Kidney (tissue), 14 donors: ENCODE measurements around the gene CREG1. TPM values are rescaled to one million over a fixed set of nuclear protein-coding genes. Genes with fewer than 3 reads are reported as not detected.

Experiments
- DNase-seq, 5 donors: peaks; one replicate each; pipeline ENCODE4 v3.0.0-alpha.2; 2013 to 2020
- FAIRE-seq: peaks from 2 replicates; lab custom pipeline; 2012; peaks lifted over from hg19 to GRCh38; lab: Jason Lieb, UNC
- H3K27ac ChIP-seq, 2 donors: one replicate each; pipeline ENCODE4 v1.7.0; 2013; ENCODE audit warnings: low read depth in 2 of 2, low read length in 2 of 2, inconsistent platforms in 1 of 2
- H3K27me3 ChIP-seq: one replicate; pipeline ENCODE4 v1.7.1; 2013; ENCODE audit warnings: low read length, inconsistent platforms; ENCODE audit not compliant: control insufficient read depth, insufficient read depth
- H3K36me3 ChIP-seq, 3 donors: one replicate each; pipeline versions ENCODE4 v1.7.0 to v1.7.1; 2013; ENCODE audit warnings: low read length in 3 of 3, control low read depth in 1 of 3, inconsistent platforms in 1 of 3; ENCODE audit not compliant: insufficient read depth in 3 of 3, control insufficient read depth in 2 of 3
- H3K4me1 ChIP-seq, 3 donors: one replicate each; pipeline versions ENCODE4 v1.7.0 to v1.7.1; 2013; ENCODE audit warnings: low read length in 3 of 3, inconsistent platforms in 1 of 3, low read depth in 1 of 3; ENCODE audit not compliant: control insufficient read depth in 2 of 3, insufficient read depth in 2 of 3
- H3K4me3 ChIP-seq, 3 donors: one replicate each; pipeline versions ENCODE4 v1.7.0 to v1.8.1; 2013; ENCODE audit warnings: low read length in 3 of 3, control low read depth in 1 of 3, inconsistent platforms in 1 of 3
- H3K9ac ChIP-seq, 3 donors: one replicate each; pipeline versions ENCODE4 v1.7.0 to v1.7.1; 2013; ENCODE audit warnings: low read length in 3 of 3, control low read depth in 1 of 3, inconsistent platforms in 1 of 3
- H3K9me3 ChIP-seq, 3 donors: one replicate each; pipeline versions ENCODE4 v1.7.0 to v1.7.1; 2013; ENCODE audit warnings: low read length in 3 of 3, control low read depth in 1 of 3, inconsistent platforms in 1 of 3; ENCODE audit not compliant: control insufficient read depth in 2 of 3, insufficient read depth in 1 of 3
- CTCF ChIP-seq: IDR thresholded peaks from 3 replicates; pipeline ENCODE4 v1.5.1; 2012; ENCODE audit warnings: mild to moderate bottlenecking, moderate library complexity, borderline replicate concordance; ENCODE audit not compliant: insufficient read depth; ENCODE audit errors: extremely low read depth
- intact Hi-C: fragments of 100-400 bp; cut with DNase I; formaldehyde crosslinking; loops from one replicate; pipeline ENCODE4 v1.11.1; 2022
- polyA plus RNA-seq: library from polyadenylated mRNA; stranded (reverse); fragments of 350-450 nt; fragmentation: Illumina TruSeq; extraction: RNeasy Lipid Tissue Mini Kit (QIAGEN cat#74804); gene quantifications from one replicate; pipeline ENCODE4 v1.2.3, GENCODE V29; 2014; ENCODE audit warnings: low read depth, low replicate concordance; ENCODE audit not compliant: insufficient read depth
- total RNA-seq: library from RNA; stranded (reverse); fragmentation: NEBNext Ultra II Directional; extraction: Animal tissue kit (Norgen Biotek cat#: 25700); gene quantifications from one replicate; pipeline ENCODE4 v1.2.1, GENCODE V29; 2021
- donor health status: control.
- donor health status: control.
- donor health status: control.
- donor health status: control.
- donor health status: control.
- donor health status: DM: yes; HTN: yes; CAD: no.
- donor health status: Normal renal cell carcinoma (clear cell type).

The CREG1 gene
- total and polyA plus RNA-seq, 2 donors from 2014 or later, result 91.2 to 115 TPM

GRCh38 chr1:167551362-167551761 is 2.2 kb downstream of the CREG1 start:
- Histone ChIP-seq H3K27ac (no peak overlapping the region), H3K9me3 (no peaks in the 10 kb centered on the region), H3K27me3 (no peaks in the 10 kb centered on the region), H3K36me3 (peaks cover 0 to 3% (median 0%) of the 10 kb centered on the region in 3 donors), H3K4me1 (peaks cover 0 to 11% (median 6%) of the 10 kb centered on the region in 3 donors), H3K9ac (no peak overlapping the region), H3K4me3 (no peak overlapping the region)
- intact Hi-C loops, result no loop called here
- DNase-seq, result no peak
- FAIRE-seq, result no peak
- no peak for TF ChIP-seq CTCF

- no peak for TF ChIP-seq CTCF
- peaks cover 0 to 8% (median 6%) of the 10 kb centered on the region in 3 donors for H3K4me1 ChIP-seq
- H3K27me3 ChIP-seq, result no peaks in the 10 kb centered on the region
- peaks cover 3 to 11% (median 6%) of the 10 kb centered on the region in 3 donors for H3K36me3 ChIP-seq
- intact Hi-C loops, result no loop called here
- FAIRE-seq, result peak; percentile 35
- no peak overlapping the region for H3K9ac ChIP-seq
- no peaks in the 10 kb centered on the region for H3K9me3 ChIP-seq
- no peak overlapping the region for H3K27ac ChIP-seq
- DNase-seq, result no peak
- H3K4me3 ChIP-seq, result no peak overlapping the region
Measured at GRCh38 chr1:167548059-167548932, 5.3 kb downstream of the CREG1 start.

- no peak for FAIRE-seq
- TF ChIP-seq CTCF, result no peak
- Histone ChIP-seq H3K36me3 (peaks cover 3 to 11% (median 9%) of the 10 kb centered on the region in 3 donors), H3K27me3 (no peaks in the 10 kb centered on the region), H3K4me1 (peaks cover 0 to 6% (median 5%) of the 10 kb centered on the region in 3 donors), H3K9me3 (no peaks in the 10 kb centered on the region), H3K9ac (no peak overlapping the region), H3K27ac (no peak overlapping the region), H3K4me3 (no peak overlapping the region)
- intact Hi-C loops, result no loop called here
- no peak for DNase-seq
Measured at GRCh38 chr1:167546935-167547334, 6.6 kb downstream of the CREG1 start.
